Stimulated activated CD8-positive, alpha-beta memory T cell treated with anti-CD3 and anti-CD28 coated beads, Interleukin-7, amount 100 ng/mL, for 48 hours (primary cell): ENCODE measurements around the gene DCTN1.
"Not testable (repeated sequence)": the region's sequence is repeated elsewhere in the genome, so short reads cannot be mapped to it uniquely, and the experiment has no call there.

Experiments used
- DNase-seq, 2 donors: peaks; one replicate each; pipeline ENCODE4 v3.0.0-alpha.2; 2020; ENCODE audit warnings: low read depth in 1 of 2; ENCODE audit errors: extremely low read depth in 1 of 2

The DCTN1 gene

DNA sequence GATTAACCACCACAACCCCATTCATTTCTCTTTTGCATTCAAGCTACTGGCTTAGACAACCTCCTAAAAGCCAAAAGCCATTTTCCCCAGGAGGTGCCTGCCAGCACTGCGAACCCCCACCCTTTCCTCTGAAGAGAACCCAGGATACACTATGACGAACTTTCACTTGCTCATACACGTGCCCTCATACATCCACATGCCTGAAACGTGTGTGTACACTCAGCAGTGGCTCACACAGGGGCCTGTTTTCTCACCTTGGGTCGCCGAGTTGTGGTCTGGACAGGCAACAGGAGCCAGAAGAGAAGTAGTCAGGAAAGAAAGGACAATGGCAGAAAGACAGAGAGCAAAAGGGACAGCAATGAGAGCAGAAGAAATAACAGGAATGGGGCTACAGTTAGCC lies 7.4 kb downstream of the DCTN1 start:
- no peak for DNase-seq

GRCh38 chr2:74371421-74371820 lies 8.7 kb downstream of the DCTN1 start:
- DNase-seq = no peak

DNA sequence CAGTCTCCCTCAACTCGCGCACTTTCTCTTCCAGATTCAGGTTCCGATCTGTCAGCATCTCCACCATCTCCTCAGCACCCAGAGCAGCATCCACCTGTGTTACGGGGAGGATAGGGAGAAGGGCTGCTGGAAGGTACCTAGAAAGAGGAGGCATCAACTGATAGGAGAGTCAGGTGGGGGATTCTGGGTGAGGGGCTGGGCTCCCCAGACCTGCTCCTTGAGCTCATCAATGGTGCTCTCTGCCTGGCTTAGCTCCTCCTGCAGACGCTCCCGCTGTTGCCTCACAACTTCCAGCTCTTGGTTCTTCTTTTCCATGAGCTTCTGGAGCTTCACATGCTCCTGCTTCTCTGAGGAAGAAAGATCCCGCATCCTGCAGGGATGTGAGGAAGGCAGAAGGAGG lies 10.1 kb downstream of the DCTN1 start:
- no peak for DNase-seq

DNA sequence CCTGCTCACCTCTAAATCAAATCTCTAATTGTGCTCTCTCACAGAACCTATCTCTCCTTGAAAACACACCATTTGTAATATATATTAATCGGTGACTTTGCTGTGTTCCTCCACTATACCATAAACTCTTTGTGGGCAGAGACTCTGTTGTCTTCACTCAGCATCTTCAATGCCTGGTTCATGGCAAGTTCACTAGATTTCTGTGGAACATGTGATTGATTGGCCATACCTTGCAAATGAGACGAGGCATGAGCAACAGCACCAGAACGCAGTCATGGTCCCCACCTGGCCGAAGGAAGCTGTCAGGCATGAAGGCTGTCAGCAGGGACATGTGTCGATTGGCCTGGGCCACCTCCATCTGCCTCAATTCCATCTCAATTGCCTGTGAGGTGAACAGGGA lies 11.6 kb downstream of the DCTN1 start:
- DNase-seq = no peak

DNA sequence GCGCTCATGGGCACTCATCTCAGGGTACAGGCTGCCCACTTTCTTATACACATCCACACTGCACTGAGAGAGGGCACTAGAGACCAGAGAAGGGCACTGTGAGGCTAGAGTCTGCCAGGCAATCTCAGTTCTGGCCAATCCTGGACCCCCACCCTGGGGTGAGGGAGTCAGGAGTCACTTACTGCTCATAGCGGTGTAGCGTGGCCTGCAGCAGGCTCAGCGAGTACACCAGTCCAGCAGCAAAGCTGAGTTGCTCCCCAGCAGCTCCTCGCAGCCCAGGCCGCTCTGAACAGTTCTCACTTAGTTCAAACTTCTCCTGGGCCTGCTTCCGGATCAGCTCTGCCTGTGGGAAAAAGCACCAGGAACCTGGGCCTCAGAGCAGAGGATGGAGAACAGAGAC lies 12.3 kb downstream of the DCTN1 start:
- no peak for DNase-seq

GRCh38 chr2:74366036-74366435 lies 14.1 kb downstream of the DCTN1 start:
- DNase-seq = no peak

DNA sequence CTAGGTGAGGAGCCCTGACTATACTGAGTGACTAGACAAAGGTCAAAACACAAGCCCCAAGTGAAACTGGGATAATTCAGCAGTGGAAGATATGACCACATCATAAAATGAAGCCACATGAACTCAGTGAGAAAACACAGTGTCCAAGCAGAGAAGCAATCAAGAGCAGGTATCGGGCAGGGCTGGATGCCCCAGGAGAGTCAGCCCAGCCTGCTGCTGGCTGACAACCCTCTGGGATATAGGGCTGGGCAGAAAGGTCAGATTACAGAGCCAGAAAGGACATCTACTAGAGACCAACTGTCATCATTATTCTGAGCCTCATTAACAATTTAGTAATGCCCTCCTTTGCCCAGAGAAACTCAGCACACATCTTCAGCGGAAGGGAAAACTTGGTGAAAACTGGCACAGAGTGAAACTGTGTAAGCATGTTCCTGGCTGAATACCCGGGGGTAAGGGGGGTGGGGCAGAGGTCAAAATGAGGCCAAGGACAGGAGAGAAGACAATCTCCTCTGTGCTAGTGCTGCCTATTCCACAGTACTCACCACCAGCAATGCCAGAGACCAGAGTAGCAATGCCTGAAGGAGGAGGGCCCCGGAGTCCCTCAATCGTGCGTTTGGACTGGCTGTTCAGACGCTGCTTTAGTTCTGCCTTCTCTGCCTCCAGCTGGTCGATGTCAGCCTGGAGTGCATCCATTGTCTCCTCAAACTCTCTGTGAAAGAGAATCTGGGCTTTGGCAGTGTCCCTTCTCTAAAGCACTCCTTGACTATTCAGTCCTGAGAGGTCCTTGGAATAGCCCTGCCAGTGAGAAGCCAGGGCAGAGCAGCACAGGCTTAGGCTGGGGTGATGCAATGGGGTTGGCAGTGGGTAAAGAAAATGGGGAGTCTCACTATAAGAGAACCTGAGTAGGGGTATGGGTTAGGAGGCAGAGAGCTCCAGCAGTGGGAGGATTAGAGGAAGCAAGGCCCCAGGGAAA lies 15.3 kb downstream of the DCTN1 start:
- DNase-seq = no peak

GRCh38 chr2:74361327-74361726 lies 18.8 kb downstream of the DCTN1 start:
- DNase-seq = no peak

DNA sequence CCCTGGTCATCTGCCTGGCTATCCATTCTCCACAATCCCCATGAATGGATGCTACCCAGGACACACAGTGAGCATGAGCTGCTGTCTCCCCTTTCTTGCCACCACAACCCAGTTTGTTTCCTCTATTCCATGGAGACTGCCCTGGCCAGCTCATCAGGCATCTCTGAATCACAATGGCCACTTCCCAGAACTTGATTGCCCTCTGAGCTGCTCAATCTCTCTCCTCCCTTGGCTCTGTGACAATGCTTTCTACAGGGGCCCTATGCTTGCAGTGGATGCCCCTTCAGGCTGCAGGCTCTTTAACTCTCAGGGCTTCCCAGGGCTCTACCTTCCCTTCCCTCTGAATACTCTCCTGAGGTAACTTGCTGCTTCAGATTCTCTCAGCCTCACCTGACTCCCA lies 22.5 kb downstream of the DCTN1 start:
- DNase-seq = no peak

- DNase-seq = no peak
These were observed 30.2 kb downstream of the DCTN1 start for GRCh38 chr2:74349889-74350288.

DNA sequence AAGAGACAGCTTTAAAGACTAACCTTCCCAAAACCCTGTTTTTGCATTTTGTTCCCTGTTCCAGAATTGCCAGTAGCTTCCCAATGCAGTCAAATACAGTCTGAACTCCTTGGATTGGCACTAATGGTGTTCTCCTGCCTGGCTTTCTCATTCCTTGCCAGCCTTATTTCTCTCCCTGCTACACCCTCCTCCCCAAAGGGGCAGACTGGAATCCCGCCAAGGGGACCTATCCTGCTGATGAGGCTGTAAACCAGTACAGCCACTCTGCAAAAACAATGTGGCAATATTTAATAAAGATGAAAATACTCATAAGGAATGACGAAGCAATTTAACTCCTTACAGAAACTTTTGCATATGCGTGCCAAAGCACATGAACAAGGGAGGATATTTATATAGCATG lies 32.4 kb downstream of the DCTN1 start:
- no peak for DNase-seq

GRCh38 chr2:74347303-74347702 lies 32.8 kb downstream of the DCTN1 start:
- no peak for DNase-seq

GRCh38 chr2:74345272-74345943 lies 34.7 kb downstream of the DCTN1 start:
- DNase-seq = no peak

DNA sequence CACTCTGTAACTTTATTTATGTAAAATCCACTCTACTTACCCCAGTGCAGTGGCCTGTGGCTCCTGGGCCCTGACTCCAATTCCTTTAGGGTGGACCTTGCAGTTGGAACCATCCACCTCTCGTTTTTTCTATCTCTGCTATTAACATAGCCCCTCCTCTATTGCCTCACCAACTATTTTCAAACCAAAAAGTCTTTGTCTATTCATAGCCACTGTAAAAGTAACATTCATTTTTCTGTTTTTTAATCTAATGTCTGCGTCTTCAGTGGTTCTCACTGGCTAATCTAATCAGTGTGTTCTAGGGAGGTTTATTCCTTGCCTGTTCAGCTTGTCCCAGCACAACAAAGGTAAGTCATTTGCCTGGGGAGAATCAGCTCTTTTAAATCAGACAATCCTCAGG lies 36.8 kb downstream of the DCTN1 start, which contains the start of gene SLC4A5:
TSS of gene SLC4A5 (minus strand) at position 101 of the 400 bp plus-strand sequence. CDS start 28,393 bp downstream, outside the sequence.
- DNase-seq = no peak

GRCh38 chr2:74336227-74336626 lies 43.9 kb downstream of the DCTN1 start:
- DNase-seq = not testable (repeated sequence)

DNA sequence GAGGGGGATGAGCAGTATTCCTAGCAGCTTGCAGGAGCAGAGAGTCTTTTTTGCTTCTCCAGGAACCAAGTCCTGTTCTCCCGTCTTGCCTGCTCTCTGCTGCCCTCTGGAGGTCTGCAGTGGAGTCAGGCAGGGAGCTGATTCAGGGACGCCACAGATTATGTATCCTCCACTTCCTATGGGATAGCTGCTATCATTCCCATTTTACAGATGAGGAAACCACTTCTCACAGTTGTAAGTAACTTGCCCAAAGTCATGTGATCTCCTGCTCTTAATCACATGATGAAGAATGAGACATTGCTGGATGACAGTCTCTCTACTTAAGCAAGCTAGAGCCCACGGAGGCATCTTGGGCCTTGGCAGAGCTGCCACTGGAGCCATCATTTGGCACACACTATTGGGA lies 45.2 kb downstream of the DCTN1 start:
- peak; percentile 6 to 43 for DNase-seq

DNA sequence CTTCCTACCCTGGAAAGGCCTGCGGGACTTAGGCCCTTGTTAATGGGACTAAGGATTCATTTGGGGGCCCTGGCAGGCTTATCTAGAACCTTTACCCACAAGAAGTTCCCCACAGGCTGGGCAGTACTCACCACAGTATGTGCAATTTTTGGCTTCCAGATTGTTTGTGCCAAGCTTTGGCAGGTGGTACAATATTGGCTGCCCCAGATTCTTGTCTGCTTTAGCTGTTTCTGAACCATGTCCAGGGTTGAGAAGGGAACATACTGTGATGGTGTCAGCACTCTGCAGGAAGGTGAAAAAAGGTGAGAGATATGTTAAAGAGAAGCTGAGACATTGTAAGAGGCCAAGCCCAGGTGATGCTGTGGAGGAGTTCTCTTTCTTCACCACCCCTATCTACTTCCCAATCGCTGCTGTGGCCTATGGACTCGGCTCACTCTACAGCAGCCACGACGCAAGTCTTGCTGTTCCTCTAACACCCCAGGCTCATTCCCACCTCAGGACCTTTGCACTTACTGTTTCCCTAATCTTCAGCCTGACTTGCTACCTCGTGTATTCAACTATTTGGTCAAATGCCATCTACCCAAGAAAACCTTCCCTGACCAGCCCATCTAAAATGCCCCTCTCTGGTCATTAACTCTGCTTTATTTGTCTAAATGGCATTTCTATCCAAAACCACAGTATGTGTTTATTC lies 46.1 kb downstream of the DCTN1 start:
- DNase-seq = no peak

DNA sequence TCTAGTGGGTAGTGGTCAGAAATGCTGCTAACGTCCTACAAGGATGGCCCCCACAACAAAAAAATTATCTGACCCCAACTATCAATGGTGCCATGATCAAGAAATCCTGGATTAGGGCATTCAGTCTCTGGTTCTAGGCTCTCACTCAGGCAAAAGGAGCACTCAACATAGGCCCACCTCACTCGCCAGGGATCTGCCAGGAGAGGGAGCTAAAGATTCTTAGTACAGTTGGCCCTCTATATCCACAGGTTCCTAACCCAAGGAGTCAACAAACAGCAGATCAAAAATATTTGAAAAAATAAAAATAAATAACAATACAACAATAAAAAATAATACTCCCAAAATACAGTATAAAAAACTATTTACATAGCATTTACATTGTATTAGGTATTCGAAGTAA lies 46.9 kb downstream of the DCTN1 start:
- no peak for DNase-seq

DNA sequence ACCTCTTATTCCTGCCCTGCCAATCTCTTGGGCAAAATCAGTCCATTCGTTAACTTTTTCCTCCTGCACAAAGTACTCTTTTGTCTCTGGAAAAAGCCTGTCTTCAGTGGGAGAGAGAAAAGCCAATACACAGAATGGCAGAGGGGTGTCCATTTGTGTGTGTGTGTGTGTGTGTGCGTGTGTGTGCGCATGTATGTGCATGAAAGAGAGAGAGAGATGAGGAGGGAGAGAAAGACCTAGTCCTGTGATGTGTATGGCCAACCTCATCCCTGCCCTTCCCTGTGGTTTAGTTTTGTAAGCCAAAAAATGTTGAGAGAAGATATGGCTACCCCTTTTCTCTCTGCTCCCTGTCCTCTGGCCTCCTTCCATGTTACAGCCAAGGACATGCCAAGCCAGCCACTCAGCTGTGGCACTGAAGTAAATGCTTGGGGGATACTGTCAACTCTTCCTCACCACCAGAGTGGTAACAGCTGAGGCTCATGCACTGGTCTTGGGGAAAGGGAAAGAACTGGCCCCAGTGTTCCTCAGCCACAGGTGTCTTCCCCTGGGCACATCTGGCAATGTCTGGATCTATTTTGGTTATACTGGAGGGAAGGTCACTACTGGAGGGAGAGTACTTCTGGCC lies 47.4 kb downstream of the DCTN1 start:
- DNase-seq = no peak

- DNase-seq = no peak
These were observed 51.5 kb downstream of the DCTN1 start for GRCh38 chr2:74328573-74328972.

GRCh38 chr2:74328074-74328473 lies 52.0 kb downstream of the DCTN1 start:
- DNase-seq = no peak
